ENCODE measurements around the gene TMEM132D. TPM values are rescaled to one million over a fixed set of nuclear protein-coding genes. Genes with fewer than 3 reads are reported as not detected.

Gene TMEM132D
- total RNA-seq, 1 donor from 2014 or later = 16.5 TPM

DNA sequence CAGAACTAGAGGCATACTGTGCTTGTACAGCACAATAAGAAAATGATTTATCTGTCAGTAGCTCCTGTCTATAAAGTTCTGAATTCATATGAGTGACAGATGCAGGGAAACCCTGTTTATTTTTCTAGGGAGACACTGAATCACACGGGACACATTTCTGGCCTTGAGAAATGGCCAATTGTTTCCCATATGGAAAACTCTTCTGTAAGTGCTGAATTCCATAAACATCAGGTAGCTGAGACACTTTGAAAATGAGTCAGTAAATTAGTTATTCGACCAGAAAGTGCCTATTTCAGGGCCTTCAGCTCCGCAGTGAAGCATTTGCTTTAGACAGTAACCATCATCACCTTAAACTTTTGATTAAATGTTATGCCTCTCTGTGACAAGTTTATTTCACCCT lies 184.4 kb downstream of the TMEM132D start:
- Mint-ChIP-seq H3K9me3 (ENCODE audit: unreplicated experiment) (peaks cover 8% of the 10 kb centered on the region), H3K27ac (ENCODE audit: unreplicated experiment) (no peak overlapping the region), H3K4me3 (ENCODE audit: unreplicated experiment) (no peak overlapping the region), H3K27me3 (ENCODE audit: unreplicated experiment) (no peaks in the 10 kb centered on the region), H3K36me3 (ENCODE audit: unreplicated experiment) (no peaks in the 10 kb centered on the region), H3K4me1 (ENCODE audit: low read depth, unreplicated experiment) (no peaks in the 10 kb centered on the region)
- TF ChIP-seq, protein P1, sequence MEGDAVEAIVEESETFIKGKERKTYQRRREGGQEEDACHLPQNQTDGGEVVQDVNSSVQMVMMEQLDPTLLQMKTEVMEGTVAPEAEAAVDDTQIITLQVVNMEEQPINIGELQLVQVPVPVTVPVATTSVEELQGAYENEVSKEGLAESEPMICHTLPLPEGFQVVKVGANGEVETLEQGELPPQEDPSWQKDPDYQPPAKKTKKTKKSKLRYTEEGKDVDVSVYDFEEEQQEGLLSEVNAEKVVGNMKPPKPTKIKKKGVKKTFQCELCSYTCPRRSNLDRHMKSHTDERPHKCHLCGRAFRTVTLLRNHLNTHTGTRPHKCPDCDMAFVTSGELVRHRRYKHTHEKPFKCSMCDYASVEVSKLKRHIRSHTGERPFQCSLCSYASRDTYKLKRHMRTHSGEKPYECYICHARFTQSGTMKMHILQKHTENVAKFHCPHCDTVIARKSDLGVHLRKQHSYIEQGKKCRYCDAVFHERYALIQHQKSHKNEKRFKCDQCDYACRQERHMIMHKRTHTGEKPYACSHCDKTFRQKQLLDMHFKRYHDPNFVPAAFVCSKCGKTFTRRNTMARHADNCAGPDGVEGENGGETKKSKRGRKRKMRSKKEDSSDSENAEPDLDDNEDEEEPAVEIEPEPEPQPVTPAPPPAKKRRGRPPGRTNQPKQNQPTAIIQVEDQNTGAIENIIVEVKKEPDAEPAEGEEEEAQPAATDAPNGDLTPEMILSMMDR (IDR thresholded peaks at IDR 0.05; ENCODE audit: partially characterized antibody, unreplicated experiment) = no peak
- no peak for DNase-seq

DNA sequence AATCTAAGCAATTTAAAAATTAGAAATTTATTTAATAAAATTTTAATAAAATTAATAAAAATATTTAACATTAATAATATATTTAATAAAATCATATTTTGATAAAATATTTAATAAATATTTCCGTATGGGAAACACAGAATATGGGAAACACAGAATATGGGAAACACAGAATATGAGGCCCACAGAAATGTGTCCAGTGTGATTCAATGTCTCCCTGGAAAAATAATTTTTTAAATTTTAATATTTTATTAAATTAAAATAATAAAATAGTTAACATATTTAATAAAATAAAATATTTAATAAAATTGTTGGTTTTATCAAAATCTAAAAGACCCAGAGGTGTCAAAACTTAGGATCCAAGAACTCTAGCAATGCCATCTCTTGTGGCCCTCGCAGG lies 186.4 kb downstream of the TMEM132D start:
- H3K36me3 Mint-ChIP-seq (ENCODE audit: unreplicated experiment) = no peaks in the 10 kb centered on the region
- H3K27ac Mint-ChIP-seq (ENCODE audit: unreplicated experiment) = no peak overlapping the region
- H3K9me3 Mint-ChIP-seq (ENCODE audit: unreplicated experiment) = peaks cover 4% of the 10 kb centered on the region
- H3K4me3 Mint-ChIP-seq (ENCODE audit: unreplicated experiment) = no peak overlapping the region
- TF ChIP-seq, protein P1 (IDR thresholded peaks at IDR 0.05; ENCODE audit: partially characterized antibody, unreplicated experiment) = no peak
- no peaks in the 10 kb centered on the region for H3K27me3 Mint-ChIP-seq (ENCODE audit: unreplicated experiment)
- no peak for DNase-seq
- no peaks in the 10 kb centered on the region for H3K4me1 Mint-ChIP-seq (ENCODE audit: low read depth, unreplicated experiment)

DNA sequence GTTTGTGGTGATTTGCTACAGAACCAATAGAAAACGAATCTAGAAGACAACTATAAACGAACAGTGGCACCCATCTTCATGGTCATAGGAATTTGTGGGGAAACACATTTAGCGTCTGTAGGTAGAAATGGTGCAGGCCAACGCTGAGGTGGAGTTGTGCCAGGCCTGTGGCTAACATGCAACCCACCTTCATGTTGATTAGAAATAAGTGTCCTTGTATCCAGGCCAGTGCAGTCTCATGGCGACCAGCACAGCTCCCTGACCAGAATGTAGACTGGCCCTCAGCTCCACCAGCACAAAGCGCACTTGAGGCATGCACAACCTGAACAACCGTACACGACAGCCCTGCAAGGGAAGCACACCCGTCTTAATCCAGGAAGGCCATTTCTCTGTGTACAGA lies 187.0 kb downstream of the TMEM132D start:
- H3K27me3 Mint-ChIP-seq (ENCODE audit: unreplicated experiment) = peaks cover 1% of the 10 kb centered on the region
- no peak overlapping the region for H3K4me3 Mint-ChIP-seq (ENCODE audit: unreplicated experiment)
- H3K4me1 Mint-ChIP-seq (ENCODE audit: low read depth, unreplicated experiment) = no peaks in the 10 kb centered on the region
- no peak for DNase-seq
- no peak overlapping the region for H3K27ac Mint-ChIP-seq (ENCODE audit: unreplicated experiment)
- H3K36me3 Mint-ChIP-seq (ENCODE audit: unreplicated experiment) = no peaks in the 10 kb centered on the region
- H3K9me3 Mint-ChIP-seq (ENCODE audit: unreplicated experiment) = peaks cover 4% of the 10 kb centered on the region
- TF ChIP-seq, protein P1 (IDR thresholded peaks at IDR 0.05; ENCODE audit: partially characterized antibody, unreplicated experiment) = no peak

DNA sequence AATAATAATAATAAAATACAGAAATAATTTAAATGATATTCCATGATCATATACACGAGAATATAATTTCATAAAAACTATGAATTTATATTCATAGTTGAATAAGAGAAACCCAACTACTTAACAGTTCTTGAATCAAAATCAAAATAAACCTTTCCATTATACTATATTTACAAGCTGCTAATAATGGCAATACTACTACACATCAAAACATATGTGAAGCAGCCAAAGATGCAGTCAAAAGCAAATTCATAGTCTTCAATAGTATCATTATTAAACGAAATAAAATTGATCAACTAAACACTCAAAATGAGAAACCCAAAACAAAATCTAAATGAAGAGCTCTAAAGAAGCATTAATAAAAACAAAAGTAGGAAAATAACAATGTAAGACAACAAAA lies 197.1 kb downstream of the TMEM132D start:
- H3K4me1 Mint-ChIP-seq (ENCODE audit: low read depth, unreplicated experiment) = no peaks in the 10 kb centered on the region
- peaks cover 12% of the 10 kb centered on the region for H3K9me3 Mint-ChIP-seq (ENCODE audit: unreplicated experiment)
- H3K36me3 Mint-ChIP-seq (ENCODE audit: unreplicated experiment) = peaks cover 20% of the 10 kb centered on the region
- H3K27ac Mint-ChIP-seq (ENCODE audit: unreplicated experiment) = no peak overlapping the region
- TF ChIP-seq, protein P1 (IDR thresholded peaks at IDR 0.05; ENCODE audit: partially characterized antibody, unreplicated experiment) = no peak
- no peak overlapping the region for H3K4me3 Mint-ChIP-seq (ENCODE audit: unreplicated experiment)
- DNase-seq = no peak
- peaks cover 2% of the 10 kb centered on the region for H3K27me3 Mint-ChIP-seq (ENCODE audit: unreplicated experiment)

DNA sequence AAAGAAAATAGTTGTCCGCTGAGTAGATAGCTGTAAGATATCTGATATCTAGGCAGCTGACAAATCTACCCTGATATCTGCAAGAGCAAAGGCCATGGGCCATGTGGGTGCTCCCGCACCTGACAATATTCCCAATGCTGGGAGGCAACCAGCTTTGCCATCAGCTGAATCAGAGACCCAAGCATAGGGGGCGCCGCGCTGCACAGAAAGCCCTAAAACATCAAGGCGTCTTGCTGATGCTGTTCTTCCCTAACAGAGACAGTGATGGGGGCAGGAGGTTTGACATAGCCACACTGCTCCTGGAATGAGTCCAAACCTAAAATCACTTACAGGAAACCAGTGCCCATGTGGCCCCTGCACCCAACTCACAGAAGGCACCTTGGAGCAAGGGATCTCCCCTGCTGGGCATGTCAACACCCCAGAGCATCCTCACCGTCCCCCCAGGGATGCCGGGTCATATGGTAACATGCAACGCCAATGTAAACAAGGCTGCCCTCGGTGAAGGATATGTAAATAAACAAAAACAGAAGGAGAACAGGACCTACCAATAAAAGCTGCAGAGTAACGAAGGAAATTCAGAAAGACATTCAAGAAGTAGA lies 199.5 kb downstream of the TMEM132D start:
- H3K27ac Mint-ChIP-seq (ENCODE audit: unreplicated experiment) = no peak overlapping the region
- H3K9me3 Mint-ChIP-seq (ENCODE audit: unreplicated experiment) = peaks cover 11% of the 10 kb centered on the region
- DNase-seq = no peak

More for the DNA sequence above, 199.5 kb downstream of the TMEM132D start:
- TF ChIP-seq, protein P1 (IDR thresholded peaks at IDR 0.05; ENCODE audit: partially characterized antibody, unreplicated experiment) = no peak
- no peaks in the 10 kb centered on the region for H3K4me1 Mint-ChIP-seq (ENCODE audit: low read depth, unreplicated experiment)
- peaks cover 20% of the 10 kb centered on the region for H3K36me3 Mint-ChIP-seq (ENCODE audit: unreplicated experiment)
- H3K4me3 Mint-ChIP-seq (ENCODE audit: unreplicated experiment) = no peak overlapping the region
- peaks cover 2% of the 10 kb centered on the region for H3K27me3 Mint-ChIP-seq (ENCODE audit: unreplicated experiment)
